GM23248 (cell line): ENCODE data around the gene DNAI2. TPM values are rescaled to one million over a fixed set of nuclear protein-coding genes. Genes with fewer than 3 reads are reported as not detected.

Experiments
- DNase-seq: peaks from one replicate; pipeline ENCODE4 v3.0.0-alpha.2; 2015
- H2AFZ ChIP-seq: fragments of 200-600 bp; sonication (generic); 2 replicates; pipeline ENCODE4 v1.6.1; 2016; ENCODE audit warnings: antibody characterized with exemption
- H3F3A ChIP-seq: fragments of 200-600 bp; sonication (generic); 2 replicates; pipeline ENCODE4 v1.6.1; 2016; ENCODE audit warnings: mild to moderate bottlenecking, antibody characterized with exemption, mixed run types; ENCODE audit not compliant: insufficient read depth
- H3K27ac ChIP-seq: fragments of 200-600 bp; sonication (generic); 2 replicates; pipeline ENCODE4 v1.5.1; 2016; ENCODE audit warnings: mild to moderate bottlenecking
- H3K27me3 ChIP-seq: fragments of 200-600 bp; sonication (generic); replicated peaks from 2 replicates; pipeline ENCODE4 v1.6.1; 2016; ENCODE audit warnings: mild to moderate bottlenecking; ENCODE audit not compliant: insufficient read depth
- H3K36me3 ChIP-seq: fragments of 200-600 bp; sonication (generic); 2 replicates; pipeline ENCODE4 v1.6.1; 2016; ENCODE audit warnings: low read depth, mild to moderate bottlenecking
- H3K4me1 ChIP-seq: fragments of 200-600 bp; sonication (generic); 2 replicates; pipeline ENCODE4 v1.6.1; 2016; ENCODE audit warnings: mild to moderate bottlenecking; ENCODE audit not compliant: insufficient read depth
- H3K4me2 ChIP-seq: fragments of 200-600 bp; sonication (generic); one replicate; pipeline ENCODE4 v1.6.1; 2016; ENCODE audit warnings: mild to moderate bottlenecking; ENCODE audit not compliant: unreplicated experiment
- H3K4me3 ChIP-seq: fragments of 200-600 bp; sonication (generic); 2 replicates; pipeline ENCODE4 v1.5.1; 2016; ENCODE audit warnings: mild to moderate bottlenecking
- H3K79me2 ChIP-seq: fragments of 200-600 bp; sonication (generic); 2 replicates; pipeline ENCODE4 v1.6.1; 2016; ENCODE audit warnings: mild to moderate bottlenecking; ENCODE audit not compliant: insufficient read depth
- H3K9ac ChIP-seq: fragments of 200-600 bp; sonication (generic); 2 replicates; pipeline ENCODE4 v1.6.1; 2016; ENCODE audit warnings: mild to moderate bottlenecking
- H3K9me2 ChIP-seq: fragments of 200-600 bp; sonication (generic); 2 replicates; pipeline ENCODE4 v1.6.1; 2016; ENCODE audit warnings: mixed run types, mild to moderate bottlenecking, moderate library complexity; ENCODE audit not compliant: insufficient read depth
- H3K9me3 ChIP-seq: fragments of 200-600 bp; sonication (generic); one replicate; pipeline ENCODE4 v1.6.1; 2017; ENCODE audit warnings: low read depth
- H4K20me1 ChIP-seq: fragments of 200-600 bp; sonication (generic); 2 replicates; pipeline ENCODE4 v1.6.0; 2016; ENCODE audit not compliant: insufficient read depth
- EZH2 ChIP-seq: fragments of 200-600 bp; sonication (generic); IDR thresholded peaks from 2 replicates; pipeline ENCODE4 v1.6.1; 2018; ENCODE audit warnings: antibody characterized with exemption, mild to moderate bottlenecking; ENCODE audit not compliant: insufficient read depth, poor library complexity, severe bottlenecking
- EZH2phosphoT487 ChIP-seq: fragments of 200-600 bp; sonication (generic); IDR thresholded peaks from 2 replicates; pipeline ENCODE4 v1.6.1; 2018; ENCODE audit warnings: antibody characterized with exemption, moderate library complexity, mild to moderate bottlenecking, low read depth; ENCODE audit not compliant: insufficient read depth
- WGBS, 2 experiments: methylation state at CpG; one replicate each; pipeline ENCODE4 v1.1.6; 2015 to 2017; ENCODE audit warnings: low lambda C conversion rate in 2 of 2, low coverage in 1 of 2; ENCODE audit errors: missing lambda C conversion rate in 2 of 2; 5-methylcytosine and 5-hydroxymethylcytosine counted together
- in situ Hi-C: fragments of 300-500 bp; cut with MboI; formaldehyde crosslinking; loops from 2 replicates; pipeline ENCODE4 v1.15.0; 2020
- polyA plus RNA-seq: library from polyadenylated mRNA; unstranded; fragments of >200 nt; fragmentation: Nextera tagmentation; extraction: Ambion mirVana; gene quantifications from 2 replicates; pipeline ENCODE4 v1.2.1, GENCODE V29; 2016
- total RNA-seq: library from RNA; depleted of rRNA; stranded (reverse); fragments of >200 nt; shearing (Covaris generic); gene quantifications from 2 replicates; pipeline ENCODE4 v1.2.3, GENCODE V29; 2014

DNAI2 gene
- total and polyA plus RNA-seq, 2 experiments from 2014 or later = not detected

- H3K4me1 ChIP-seq = peaks cover 4% of the 10 kb centered on the region; the same call in 1 of the 2 replicates
- H3K9me2 ChIP-seq = no peaks in the 10 kb centered on the region
- H3K4me2 ChIP-seq = no peak overlapping the region
- no peaks in the 10 kb centered on the region for H3K36me3 ChIP-seq
- 68 to 70% methylated on average over 7 of the region's 7 CpGs for WGBS, 2 experiments
- H3K9me3 ChIP-seq = no peaks in the 10 kb centered on the region
- H3K9ac ChIP-seq = no peak overlapping the region
- no peaks in the 10 kb centered on the region for H4K20me1 ChIP-seq
- TF ChIP-seq EZH2 = no peak
- no peak for TF ChIP-seq EZH2phosphoT487
- no peak for DNase-seq
- no peaks in the 10 kb centered on the region for H3K79me2 ChIP-seq
- H3K27me3 ChIP-seq = no peaks in the 10 kb centered on the region; the same call in 1 of the 2 replicates
- H3K27ac ChIP-seq = no peak overlapping the region
- H2AFZ ChIP-seq = no peak overlapping the region
- in situ Hi-C loops = no loop called here
- H3K4me3 ChIP-seq = no peak overlapping the region
- no peaks in the 10 kb centered on the region for H3F3A ChIP-seq
These were observed 24.7 kb downstream of the DNAI2 start for GRCh38 chr17:74298778-74299177.

DNA sequence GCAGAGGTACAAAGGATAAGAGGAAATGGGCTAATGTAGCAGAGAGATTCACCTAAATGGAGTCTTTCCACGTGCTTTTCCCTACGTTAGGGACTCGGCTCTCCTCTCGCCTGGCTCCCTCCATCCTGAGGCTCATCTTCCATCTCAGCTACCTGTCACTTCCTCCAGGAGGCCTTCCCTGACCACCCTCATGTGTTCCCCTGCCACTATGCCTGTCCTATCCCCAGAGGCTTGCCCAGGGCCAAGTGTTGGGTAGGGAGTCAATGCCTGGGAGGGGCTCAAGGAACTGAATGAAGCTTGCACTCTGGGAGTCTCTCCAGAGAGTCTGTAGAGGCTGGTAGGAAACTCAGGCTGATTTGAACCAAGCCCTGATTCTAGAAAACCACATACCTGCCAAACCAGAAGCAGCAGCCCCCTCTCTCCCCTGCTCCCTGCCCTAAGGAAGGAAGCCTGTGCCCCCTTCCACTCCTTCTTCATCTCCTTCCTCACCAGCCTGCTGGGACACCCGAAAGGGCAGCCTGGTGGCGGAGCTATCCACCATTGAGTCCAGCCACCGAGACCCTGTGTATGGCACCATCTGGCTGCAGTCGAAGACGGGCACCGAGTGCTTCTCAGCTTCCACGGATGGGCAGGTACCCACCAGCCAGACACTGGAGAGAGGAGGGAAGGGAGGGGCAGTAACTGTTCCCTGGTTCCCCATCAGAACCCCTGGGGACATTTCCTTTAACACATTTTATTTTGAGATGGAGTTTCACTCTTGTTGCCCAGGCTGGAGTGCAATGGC, 25.4 kb downstream of the DNAI2 start:
- H3K4me1 ChIP-seq = peaks cover 4% of the 10 kb centered on the region; the same call in 1 of the 2 replicates

GRCh38 chr17:74303305-74303704, 29.3 kb downstream of the DNAI2 start:
- H3K9me2 ChIP-seq = no peaks in the 10 kb centered on the region
- no peaks in the 10 kb centered on the region for H4K20me1 ChIP-seq
- no peaks in the 10 kb centered on the region for H3K36me3 ChIP-seq
- no peak overlapping the region for H2AFZ ChIP-seq
- H3K27ac ChIP-seq = no peak overlapping the region
- DNase-seq = no peak
- no peaks in the 10 kb centered on the region for H3K4me1 ChIP-seq
- no peak overlapping the region for H3K4me2 ChIP-seq
- no peaks in the 10 kb centered on the region for H3F3A ChIP-seq
- no peaks in the 10 kb centered on the region for H3K79me2 ChIP-seq
- WGBS, 2 experiments = 70 to 74% methylated on average over 8 of the region's 8 CpGs
- H3K9ac ChIP-seq = no peak overlapping the region
- in situ Hi-C loops = no loop called here
- no peak overlapping the region for H3K4me3 ChIP-seq
- TF ChIP-seq EZH2phosphoT487 = no peak
- no peaks in the 10 kb centered on the region for H3K9me3 ChIP-seq
- H3K27me3 ChIP-seq = no peaks in the 10 kb centered on the region

More for the DNA sequence above, 25.4 kb downstream of the DNAI2 start:
- TF ChIP-seq EZH2phosphoT487 = no peak
- Histone ChIP-seq H3K9me3 (no peaks in the 10 kb centered on the region), H3K27me3 (no peaks in the 10 kb centered on the region; the same call in 1 of the 2 replicates), H3F3A (no peaks in the 10 kb centered on the region), H2AFZ (no peak overlapping the region), H4K20me1 (no peaks in the 10 kb centered on the region), H3K36me3 (no peaks in the 10 kb centered on the region), H3K27ac (no peak overlapping the region), H3K4me2 (no peak overlapping the region), H3K4me3 (no peak overlapping the region), H3K79me2 (no peaks in the 10 kb centered on the region), H3K9me2 (no peaks in the 10 kb centered on the region), H3K9ac (no peak overlapping the region)
- DNase-seq = no peak
- WGBS, 2 experiments = 64 to 71% methylated on average over 11 of the region's 11 CpGs
- in situ Hi-C loops = no loop called here

- no peak overlapping the region for H3K27ac ChIP-seq
- H3K4me2 ChIP-seq = no peak overlapping the region
- no peak overlapping the region for H3K4me3 ChIP-seq
- H3K36me3 ChIP-seq = no peaks in the 10 kb centered on the region
- TF ChIP-seq EZH2phosphoT487 (no peak), EZH2 (no peak)
- H3K9me3 ChIP-seq = no peaks in the 10 kb centered on the region
- no peaks in the 10 kb centered on the region for H3K27me3 ChIP-seq
- H3K9ac ChIP-seq = no peak overlapping the region
- H2AFZ ChIP-seq = no peak overlapping the region
- DNase-seq = no peak
- H3K79me2 ChIP-seq = no peaks in the 10 kb centered on the region
- in situ Hi-C loops = no loop called here
- no peaks in the 10 kb centered on the region for H3F3A ChIP-seq
- no peaks in the 10 kb centered on the region for H3K9me2 ChIP-seq
- H4K20me1 ChIP-seq = no peaks in the 10 kb centered on the region
- 57 to 62% methylated on average over 5 of the region's 5 CpGs for WGBS, 2 experiments
- H3K4me1 ChIP-seq = no peaks in the 10 kb centered on the region
These were observed 30.1 kb downstream of the DNAI2 start for GRCh38 chr17:74304184-74304583.
